Activated T-cell treated with anti-CD3 and anti-CD28 coated beads, Interleukin-2, amount 50 U/mL, for 72 hours (primary cell): ENCODE data around the gene CYP27B1. TPM values are rescaled to one million over a fixed set of nuclear protein-coding genes. Genes with fewer than 3 reads are reported as not detected.

Experiments used
- ATAC-seq, 2 donors: fragments of 150-1000 bp; cut with Tn5 transposase; replicated peaks in 1 of 2; 2 replicates each; pipeline ENCODE4 v1.10.0; 2021; ENCODE audit warnings: moderate library complexity in 2 of 2, mild to moderate bottlenecking in 1 of 2
- DNase-seq, 2 donors: peaks; one replicate each; pipeline ENCODE4 v3.0.0; 2021 to 2022; ENCODE audit warnings: mixed read lengths in 1 of 2
- H3K27ac Mint-ChIP-seq: one replicate; pipeline ENCODE4 v1.8.0; 2022; ENCODE audit warnings: mild to moderate bottlenecking, moderate library complexity, mixed read lengths
- H3K27me3 Mint-ChIP-seq: one replicate; pipeline ENCODE4 v1.8.0; 2022; ENCODE audit warnings: low read depth, mixed read lengths
- H3K36me3 Mint-ChIP-seq, 2 donors: one replicate each; pipeline ENCODE4 v1.8.0; 2022; ENCODE audit warnings: mixed read lengths in 2 of 2, mild to moderate bottlenecking in 1 of 2; ENCODE audit not compliant: insufficient read depth in 2 of 2
- H3K4me1 Mint-ChIP-seq: one replicate; pipeline ENCODE4 v1.8.0; 2022; ENCODE audit warnings: low read depth, mixed read lengths
- H3K4me3 Mint-ChIP-seq, 2 donors: one replicate each; pipeline ENCODE4 v1.8.0; 2022; ENCODE audit warnings: mild to moderate bottlenecking in 2 of 2, mixed read lengths in 2 of 2, moderate library complexity in 2 of 2
- H3K9me3 Mint-ChIP-seq, 2 donors: one replicate each; pipeline ENCODE4 v1.8.0; 2022; ENCODE audit warnings: mixed read lengths in 2 of 2
- total RNA-seq, 2 donors: library from RNA; stranded (reverse); gene quantifications; one replicate each; pipeline ENCODE4 v1.2.3, GENCODE V29; 2022

Gene CYP27B1
- total RNA-seq, 2 donors from 2014 or later: 11.1 to 14.7 TPM

DNA sequence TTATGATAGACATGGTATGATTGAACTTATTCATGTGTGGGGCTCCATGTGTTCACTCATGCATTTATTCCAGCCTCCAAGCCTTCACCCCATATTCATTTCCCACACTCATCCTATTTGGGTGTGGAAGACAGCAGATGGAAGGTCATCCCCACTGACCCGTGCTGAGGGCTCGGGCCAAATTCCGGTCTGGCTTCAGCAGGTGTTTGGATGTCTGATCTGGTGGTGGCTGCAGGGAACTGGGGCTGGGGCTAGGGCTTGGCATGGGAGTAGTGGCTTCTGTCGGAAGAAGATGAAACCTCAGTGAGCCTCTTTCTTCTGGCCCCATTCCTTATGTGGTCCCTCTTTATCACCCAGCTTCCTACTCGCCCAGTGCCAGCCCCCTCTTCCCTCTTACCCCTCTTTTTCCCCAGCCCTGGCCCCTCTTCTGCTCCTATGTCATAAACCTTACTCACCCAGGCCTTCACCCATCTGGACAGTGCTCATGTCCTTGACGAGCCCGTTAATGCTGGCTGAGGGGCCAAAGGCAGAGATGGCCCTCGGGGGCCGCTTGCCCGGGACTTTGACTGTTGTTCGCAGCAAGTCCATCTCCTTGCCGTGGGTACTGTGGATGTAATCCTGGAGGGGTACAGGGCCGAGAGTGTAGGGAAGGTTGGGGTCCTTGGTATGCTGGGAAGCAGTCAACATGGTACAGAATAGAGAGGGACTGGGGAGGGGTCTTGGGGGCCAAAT, 36.4 kb downstream of the CYP27B1 start:
- Mint-ChIP-seq H3K36me3 (peaks cover 12 to 18% of the 10 kb centered on the region in 2 donors), H3K4me3 (no peak overlapping the region), H3K27ac (no peak overlapping the region), H3K4me1 (no peaks in the 10 kb centered on the region), H3K27me3 (no peaks in the 10 kb centered on the region), H3K9me3 (no peaks in the 10 kb centered on the region)
- no peak for ATAC-seq
- no peak for DNase-seq

DNA sequence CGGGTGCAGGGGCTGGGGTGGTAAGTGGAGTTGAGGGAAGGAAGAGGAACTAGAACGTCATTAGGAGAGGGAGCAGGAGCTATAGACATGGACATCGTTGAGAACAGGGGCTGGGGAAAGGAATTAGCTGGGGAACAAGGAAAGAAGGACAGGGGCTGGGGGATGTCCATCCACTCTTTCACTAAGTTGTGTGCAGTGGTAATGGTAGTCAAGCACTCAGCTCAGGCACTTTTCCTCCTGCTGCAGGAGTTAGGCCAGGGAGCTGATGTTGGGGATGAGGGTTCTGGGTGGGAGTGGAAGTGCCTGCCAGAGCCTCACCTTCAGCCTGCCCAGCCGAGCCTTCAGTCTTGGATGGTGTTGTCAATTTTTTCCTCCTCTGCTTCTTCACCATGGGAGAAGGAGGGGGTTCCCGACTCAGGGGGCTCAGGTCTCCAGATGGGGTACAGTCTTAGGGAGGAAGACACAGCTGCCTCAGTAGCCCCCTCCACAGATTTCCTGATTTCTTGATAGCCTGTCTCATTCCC, 37.5 kb downstream of the CYP27B1 start:
- H3K9me3 Mint-ChIP-seq: no peaks in the 10 kb centered on the region
- H3K27me3 Mint-ChIP-seq: no peaks in the 10 kb centered on the region
- H3K4me1 Mint-ChIP-seq: no peaks in the 10 kb centered on the region
- H3K27ac Mint-ChIP-seq: peak overlapping the region; percentile 56
- peaks cover 12 to 20% of the 10 kb centered on the region in 2 donors for H3K36me3 Mint-ChIP-seq
- ATAC-seq (no peak), DNase-seq (no peak)
- H3K4me3 Mint-ChIP-seq: no peak overlapping the region

DNA sequence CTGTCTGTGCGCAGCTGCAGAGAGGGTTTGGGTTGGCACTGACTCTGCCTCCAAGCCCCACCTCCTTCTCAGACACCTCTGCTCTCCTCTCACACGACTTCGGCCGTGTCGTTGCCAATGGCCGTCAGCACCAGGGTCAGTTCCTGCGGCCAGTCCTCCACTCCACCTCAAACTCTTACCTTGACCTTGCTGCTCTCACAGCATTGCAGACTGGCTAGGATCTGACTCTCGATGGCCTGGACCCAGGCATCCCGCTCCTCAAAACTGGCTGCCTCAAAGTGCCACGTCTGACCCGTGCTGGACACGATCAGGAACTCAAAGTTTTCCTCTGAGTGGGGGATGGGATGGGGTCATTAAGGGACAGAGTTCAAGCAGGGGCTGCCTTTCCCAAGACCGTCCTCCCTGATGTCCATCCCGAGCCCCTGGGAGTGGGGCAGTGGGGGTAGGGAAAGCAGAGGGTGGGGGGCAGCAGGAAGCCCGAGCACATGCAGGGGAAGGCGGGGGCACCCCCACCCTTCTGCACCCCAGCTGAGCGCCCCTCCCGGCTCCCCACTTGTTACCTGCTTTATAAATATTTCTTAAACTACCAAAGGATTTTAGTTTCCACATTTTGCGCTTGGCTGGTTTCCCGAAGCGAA, 39.0 kb downstream of the CYP27B1 start:
- no peak overlapping the region for H3K4me3 Mint-ChIP-seq
- DNase-seq (no peak), ATAC-seq (no peak)
- H3K27me3 Mint-ChIP-seq: no peaks in the 10 kb centered on the region
- H3K4me1 Mint-ChIP-seq: no peaks in the 10 kb centered on the region
- H3K9me3 Mint-ChIP-seq: no peaks in the 10 kb centered on the region
- H3K36me3 Mint-ChIP-seq: peaks cover 12 to 19% of the 10 kb centered on the region in 2 donors
- no peak overlapping the region for H3K27ac Mint-ChIP-seq

DNA sequence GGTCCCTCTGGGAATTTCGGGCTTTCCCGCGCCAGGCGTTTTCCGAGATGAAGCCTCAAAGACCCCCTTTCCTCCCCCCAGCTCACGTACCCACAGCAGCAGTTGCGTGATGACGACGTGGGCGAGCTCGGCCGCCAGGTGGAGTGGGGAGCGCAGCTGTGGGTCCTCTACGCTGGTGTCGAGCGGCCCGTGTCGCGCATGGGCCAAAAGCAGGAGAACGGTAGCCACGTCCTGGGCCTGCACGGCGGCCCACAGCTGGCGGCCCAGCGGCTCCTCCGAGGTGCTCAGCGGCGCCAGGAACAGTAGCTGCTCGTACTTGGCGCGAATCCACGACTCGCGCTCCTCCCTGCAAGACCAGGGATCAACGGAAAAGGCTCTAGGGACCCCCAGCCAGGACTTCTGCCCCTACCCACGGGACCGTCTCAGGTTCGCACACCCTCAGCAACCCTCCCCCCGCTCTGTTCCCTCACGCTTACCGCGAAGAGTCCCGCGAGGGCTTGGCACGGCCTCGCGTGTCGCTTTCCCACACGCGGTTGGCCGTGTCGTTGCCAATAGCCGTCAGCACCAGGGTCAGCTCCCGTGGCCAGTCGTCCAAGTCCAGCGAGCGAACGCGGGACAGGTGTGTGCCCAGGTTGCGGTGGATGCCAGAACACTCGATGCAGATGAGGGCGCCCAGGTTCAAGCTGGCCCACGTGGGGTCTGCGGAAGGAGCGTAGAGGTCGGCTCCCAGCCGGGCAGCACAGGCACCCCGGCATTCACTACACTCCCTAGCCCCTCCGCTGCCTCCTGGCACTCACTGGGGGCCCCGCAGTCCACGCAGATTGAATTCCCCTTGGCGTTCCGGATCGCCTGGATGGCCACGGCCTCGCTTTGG, 39.8 kb downstream of the CYP27B1 start:
- Mint-ChIP-seq H3K27me3 (no peaks in the 10 kb centered on the region), H3K4me3 (no peak overlapping the region), H3K9me3 (no peaks in the 10 kb centered on the region), H3K4me1 (no peaks in the 10 kb centered on the region), H3K27ac (no peak overlapping the region), H3K36me3 (peaks cover 12 to 19% of the 10 kb centered on the region in 2 donors)
- ATAC-seq (no peak), DNase-seq (no peak)

DNA sequence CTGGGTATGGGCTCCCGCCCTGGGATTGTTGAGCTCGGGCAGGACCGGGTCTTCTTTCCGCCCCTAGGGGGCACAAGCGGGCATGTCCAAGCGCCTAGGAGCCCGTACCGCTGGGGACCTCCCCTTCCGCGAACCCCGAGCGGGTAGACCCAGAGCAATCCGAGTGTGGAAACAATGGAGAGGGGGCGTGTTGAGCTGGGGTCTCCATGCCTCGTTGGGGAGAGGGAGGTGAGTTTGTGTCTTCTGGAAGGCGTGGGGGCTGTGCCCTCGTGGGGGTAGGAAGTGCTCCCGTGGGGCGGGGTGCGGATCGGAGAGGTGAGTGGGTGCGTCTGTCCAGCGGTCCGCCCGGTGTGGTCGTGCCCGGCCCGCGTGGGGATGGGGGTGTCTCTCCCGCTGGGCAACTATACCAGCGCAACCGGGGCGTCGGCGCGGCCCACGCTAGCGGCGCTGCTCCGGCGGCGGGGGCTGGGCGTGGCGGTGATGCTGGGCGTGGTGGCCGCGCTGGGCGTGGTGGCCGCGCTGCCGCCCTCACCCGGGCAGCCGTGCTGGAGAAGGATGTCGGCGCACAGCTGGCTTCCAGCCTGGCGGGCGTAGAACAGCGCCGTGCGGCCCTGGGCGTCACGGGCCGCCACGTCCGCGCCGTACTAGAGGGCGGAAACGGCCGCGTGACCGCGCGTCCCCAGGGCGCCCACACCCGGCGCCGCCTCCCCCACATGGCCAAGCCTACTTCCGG, 40.6 kb downstream of the CYP27B1 start:
- Mint-ChIP-seq H3K4me1 (no peaks in the 10 kb centered on the region), H3K4me3 (no peak overlapping the region), H3K27me3 (no peaks in the 10 kb centered on the region), H3K27ac (no peak overlapping the region), H3K9me3 (no peaks in the 10 kb centered on the region), H3K36me3 (peaks cover 10 to 15% of the 10 kb centered on the region in 2 donors)
- DNase-seq (peak in 1 of 2 donors; percentile 37), ATAC-seq (peak in 1 of 2 donors; percentile 31)

DNA sequence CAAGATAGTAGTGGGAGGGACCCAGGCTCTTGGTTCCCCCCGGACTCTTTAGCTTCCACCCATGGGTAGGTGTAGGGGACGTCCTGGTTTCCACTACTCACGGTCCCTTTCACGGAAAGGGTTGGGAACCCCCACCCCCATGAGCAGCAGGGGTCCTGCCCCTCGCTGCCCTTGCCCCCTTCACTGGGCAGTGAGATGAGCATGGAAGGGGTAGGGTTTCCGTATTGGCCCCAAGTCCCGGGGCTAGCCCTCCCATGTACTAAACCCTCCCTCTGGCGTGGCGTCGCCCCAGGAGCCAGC, 41.1 kb downstream of the CYP27B1 start:
- DNase-seq: no peak
- ATAC-seq: no peak
- Mint-ChIP-seq H3K27me3 (no peaks in the 10 kb centered on the region), H3K36me3 (peaks cover 10 to 15% of the 10 kb centered on the region in 2 donors), H3K4me3 (no peak overlapping the region), H3K4me1 (no peaks in the 10 kb centered on the region), H3K9me3 (no peaks in the 10 kb centered on the region), H3K27ac (no peak overlapping the region)

DNA sequence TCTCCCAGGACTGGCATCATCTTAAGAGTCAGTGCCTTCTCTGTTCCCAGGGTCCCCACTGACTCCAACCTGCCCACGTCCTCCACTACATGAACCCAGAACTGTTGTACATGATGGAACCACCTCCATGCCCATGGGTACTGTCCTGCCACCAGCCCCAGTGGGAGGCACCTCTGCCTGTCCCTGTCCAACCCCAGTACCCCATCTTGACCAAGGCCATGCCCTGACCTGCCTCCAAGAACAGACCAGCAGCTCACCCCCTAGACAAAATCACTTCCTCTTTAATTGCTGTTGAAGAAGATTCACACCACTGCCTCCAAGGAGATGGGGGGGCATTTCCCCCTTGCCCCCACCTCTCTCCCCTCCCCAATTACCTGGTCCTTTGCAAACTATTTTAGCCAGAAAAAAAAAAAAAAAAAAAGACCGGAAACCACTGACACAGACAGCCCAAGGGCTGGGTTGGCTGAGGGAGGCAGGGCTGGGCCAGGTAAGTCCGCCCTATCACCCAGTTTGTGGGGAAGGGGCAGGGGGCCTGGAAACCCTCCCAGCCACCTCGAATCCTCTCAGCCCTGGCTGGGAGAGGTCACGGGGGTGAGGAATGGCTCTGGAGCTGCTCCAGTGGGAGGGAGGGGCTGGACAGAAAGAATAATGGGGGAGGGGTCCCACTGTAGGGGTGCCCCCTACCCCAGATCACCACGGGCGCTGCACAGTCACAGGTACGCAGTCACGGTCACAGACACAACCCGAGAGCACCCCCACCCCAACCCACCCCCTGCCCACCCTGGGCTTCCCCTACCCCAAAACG, 41.7 kb downstream of the CYP27B1 start:
- H3K9me3 Mint-ChIP-seq: no peaks in the 10 kb centered on the region
- no peaks in the 10 kb centered on the region for H3K27me3 Mint-ChIP-seq
- ATAC-seq (no peak), DNase-seq (no peak)
- H3K4me3 Mint-ChIP-seq: no peak overlapping the region
- H3K27ac Mint-ChIP-seq: peak overlapping the region; percentile 17
- H3K36me3 Mint-ChIP-seq: peaks cover 10 to 15% of the 10 kb centered on the region in 2 donors
- H3K4me1 Mint-ChIP-seq: no peaks in the 10 kb centered on the region

DNA sequence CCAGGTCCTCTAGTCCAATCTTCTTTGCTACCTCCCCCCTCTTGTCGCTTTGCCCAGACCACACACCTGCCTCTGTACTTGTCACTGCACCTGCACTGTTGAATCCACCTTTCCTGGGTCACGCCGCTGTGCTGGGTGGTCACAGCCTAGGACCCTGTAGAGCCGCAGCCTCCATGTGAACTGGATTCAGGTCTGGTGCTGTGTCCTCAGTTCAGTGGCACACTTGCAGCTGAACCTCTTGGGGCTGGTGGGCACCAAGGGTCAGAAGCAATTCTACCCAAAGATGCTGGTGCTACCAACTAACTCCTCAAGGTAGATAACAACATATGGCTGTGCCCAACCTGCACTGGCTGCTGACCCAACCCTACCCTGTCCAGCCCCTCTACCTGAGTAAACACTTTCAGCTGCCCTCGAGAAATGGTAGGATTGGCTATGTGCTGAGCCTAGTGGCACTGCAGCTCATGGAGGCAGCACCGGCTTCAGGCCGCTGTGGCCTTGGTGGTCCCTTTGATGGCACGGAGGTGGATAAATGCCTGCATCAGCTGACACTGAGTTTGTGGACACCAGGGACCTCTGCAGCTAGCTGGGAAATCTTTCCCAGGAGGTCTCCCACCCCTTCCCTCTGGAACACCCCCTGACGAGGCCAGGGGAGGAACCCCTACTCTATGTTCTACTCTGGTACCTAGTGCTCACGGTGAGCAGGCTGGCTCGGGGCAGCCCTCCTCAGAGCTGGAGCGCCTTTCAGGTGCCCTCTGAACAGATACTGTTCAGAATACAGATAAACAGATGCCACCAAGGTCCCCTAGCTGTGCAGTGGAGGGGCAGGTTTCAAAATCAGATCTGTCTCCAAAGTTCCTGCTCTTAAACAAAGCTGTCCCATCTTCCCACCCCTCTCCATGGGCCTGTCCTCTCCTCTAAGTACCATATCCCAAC, 42.6 kb downstream of the CYP27B1 start:
- Mint-ChIP-seq H3K27ac (peak overlapping the region; percentile 17), H3K9me3 (no peaks in the 10 kb centered on the region), H3K4me3 (no peak overlapping the region), H3K36me3 (peaks cover 10 to 20% of the 10 kb centered on the region in 2 donors), H3K4me1 (no peaks in the 10 kb centered on the region), H3K27me3 (no peaks in the 10 kb centered on the region)
- ATAC-seq (no peak), DNase-seq (no peak)

DNA sequence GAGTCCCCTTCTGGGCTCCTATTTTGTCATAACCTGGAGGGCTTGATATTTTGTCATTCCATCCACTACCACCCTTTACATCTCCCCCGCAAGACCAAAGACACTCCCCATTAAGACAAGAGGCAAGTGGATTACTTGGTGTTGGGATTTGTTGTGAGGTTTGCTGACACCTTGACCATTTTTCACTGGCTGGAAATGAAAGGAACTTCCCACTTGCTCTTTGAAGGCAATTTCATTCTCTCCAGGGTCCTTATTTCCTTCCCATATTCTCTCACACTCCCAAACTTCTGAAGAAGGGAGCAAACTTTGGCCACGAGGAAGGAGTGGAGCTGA, 43.3 kb downstream of the CYP27B1 start:
- no peak for ATAC-seq
- no peak for DNase-seq
- Mint-ChIP-seq H3K27ac (no peak overlapping the region), H3K4me3 (no peak overlapping the region), H3K9me3 (no peaks in the 10 kb centered on the region), H3K4me1 (no peaks in the 10 kb centered on the region), H3K27me3 (no peaks in the 10 kb centered on the region), H3K36me3 (peaks cover 8 to 21% of the 10 kb centered on the region in 2 donors)

DNA sequence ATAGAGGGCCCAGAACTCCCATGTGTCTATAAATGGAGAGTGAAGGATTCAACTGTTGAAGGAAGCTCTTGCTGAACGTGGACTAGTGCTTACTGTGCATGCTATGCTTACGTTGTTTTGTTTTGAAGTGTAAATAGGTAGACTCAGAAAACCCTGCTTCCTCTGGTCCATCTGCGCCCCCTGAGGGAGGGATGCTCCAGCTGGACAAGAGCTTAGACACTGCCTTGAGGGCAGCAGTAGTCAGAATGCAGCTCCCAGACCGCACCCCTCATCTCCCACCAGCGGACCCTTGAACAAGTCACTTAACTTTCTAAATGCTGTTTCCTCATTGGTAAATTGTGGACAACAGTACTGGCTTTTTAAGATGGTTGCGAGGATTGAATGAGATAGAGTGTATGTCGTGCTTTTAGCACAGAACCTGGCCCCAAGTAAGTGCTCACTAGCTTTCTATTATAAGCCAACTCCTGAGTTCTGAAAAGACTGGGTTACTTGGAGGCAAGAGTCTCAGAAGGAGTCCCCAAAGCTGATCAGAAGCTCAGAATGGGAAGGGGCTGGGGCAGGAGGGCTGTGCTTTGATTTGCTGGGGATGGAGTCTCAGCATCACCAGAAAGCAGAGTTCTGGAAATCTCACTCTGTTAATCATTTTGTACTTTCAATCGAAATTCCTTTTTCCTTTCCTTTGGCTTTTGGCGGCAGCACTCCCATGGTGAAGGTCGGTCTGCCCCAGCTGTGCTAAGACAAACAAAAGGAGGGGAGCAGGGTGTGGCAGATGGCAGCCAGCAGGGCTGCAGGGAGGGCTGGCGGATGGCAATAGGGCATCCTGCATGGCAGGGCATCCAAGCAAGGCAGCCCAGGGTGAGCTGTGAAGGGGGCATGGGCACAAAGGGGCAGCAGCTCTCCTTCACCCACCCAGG, 43.9 kb downstream of the CYP27B1 start:
- peaks cover 9 to 22% of the 10 kb centered on the region in 2 donors for H3K36me3 Mint-ChIP-seq
- no peaks in the 10 kb centered on the region for H3K27me3 Mint-ChIP-seq
- no peak for DNase-seq
- H3K4me3 Mint-ChIP-seq: no peak overlapping the region
- ATAC-seq: no peak
- no peaks in the 10 kb centered on the region for H3K9me3 Mint-ChIP-seq
- H3K27ac Mint-ChIP-seq: no peak overlapping the region
- H3K4me1 Mint-ChIP-seq: no peaks in the 10 kb centered on the region
